ENCODE data around the gene PLAC8.
"Not testable (repeated sequence)": the region's sequence is repeated elsewhere in the genome, so short reads cannot be mapped to it uniquely, and the experiment has no call there.

The PLAC8 gene, protein sequence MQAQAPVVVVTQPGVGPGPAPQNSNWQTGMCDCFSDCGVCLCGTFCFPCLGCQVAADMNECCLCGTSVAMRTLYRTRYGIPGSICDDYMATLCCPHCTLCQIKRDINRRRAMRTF

DNA sequence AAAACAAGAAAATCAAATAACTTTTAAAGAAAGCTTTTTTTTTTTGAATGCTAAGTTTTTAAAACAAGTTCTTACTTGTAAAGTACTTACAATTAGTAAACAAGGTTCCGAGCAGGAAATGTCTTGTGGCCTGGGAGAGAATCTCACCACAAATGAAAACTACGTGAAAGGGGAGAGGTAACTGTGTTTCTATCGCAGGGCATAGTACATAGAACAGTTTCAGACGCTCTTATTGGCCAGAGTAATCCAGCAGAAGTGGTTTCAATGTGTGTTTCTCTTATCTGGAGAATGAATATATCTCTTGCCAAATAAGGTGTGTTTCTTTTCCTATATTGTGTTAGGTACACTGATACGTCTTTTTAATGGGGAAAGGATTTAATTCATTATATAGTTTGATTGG lies at the start of gene PLAC8:
TSS of gene PLAC8 (minus strand) at position 154 of the 400 bp plus-strand sequence. CDS start 6,808 bp downstream, outside the sequence.
- no peak for DNase-seq (ENCODE audit: low spot score)

DNA sequence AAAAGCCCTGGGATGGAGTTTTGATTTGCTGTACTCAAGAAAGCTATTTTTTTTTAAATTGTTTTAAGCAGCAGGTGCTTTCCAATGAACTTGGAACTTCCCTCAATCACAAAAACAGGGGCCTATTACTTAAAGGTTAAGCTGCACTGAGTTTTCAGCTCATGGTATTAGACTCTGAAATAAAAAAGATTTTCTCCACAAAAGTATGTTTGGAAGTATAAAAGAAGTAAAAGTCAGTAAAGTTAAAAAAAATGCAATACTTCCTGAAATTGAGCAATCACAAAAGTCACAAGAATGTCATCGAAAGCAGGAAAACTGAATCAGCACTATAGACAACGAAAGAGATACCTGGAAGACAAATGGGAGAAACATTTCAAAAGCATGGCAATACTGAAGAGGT lies 38.9 kb upstream of the PLAC8 start:
- DNase-seq (ENCODE audit: low spot score): no peak

DNA sequence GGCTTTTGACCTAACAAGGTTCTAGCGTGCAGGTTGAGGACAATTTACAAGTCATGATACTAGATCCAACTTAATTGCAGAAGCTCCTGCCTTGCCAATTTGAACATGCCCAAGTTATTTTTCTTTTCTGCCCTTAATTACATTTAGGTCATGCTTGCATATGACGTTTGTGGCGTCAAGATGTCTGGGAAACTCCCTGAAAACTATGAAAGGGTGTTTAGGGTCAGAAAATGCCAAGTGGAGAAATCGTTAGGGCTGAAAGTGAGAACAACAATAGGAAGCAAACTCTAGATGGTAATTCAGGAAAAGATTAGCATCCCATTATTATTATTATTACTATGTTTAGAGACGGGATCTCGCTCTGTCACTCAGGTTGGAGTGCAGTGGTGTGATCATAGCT lies 38.2 kb upstream of the PLAC8 start:
- no peak for DNase-seq (ENCODE audit: low spot score)

GRCh38 chr4:83151651-83152050 lies 37.1 kb upstream of the PLAC8 start:
- no peak for DNase-seq (ENCODE audit: low spot score)

GRCh38 chr4:83150653-83151330 lies 36.3 kb upstream of the PLAC8 start:
- no peak for DNase-seq (ENCODE audit: low spot score)

GRCh38 chr4:83149865-83150652 lies 35.5 kb upstream of the PLAC8 start:
- DNase-seq (ENCODE audit: low spot score): no peak

GRCh38 chr4:83146841-83147240 lies 32.3 kb upstream of the PLAC8 start:
- DNase-seq (ENCODE audit: low spot score): no peak

DNA sequence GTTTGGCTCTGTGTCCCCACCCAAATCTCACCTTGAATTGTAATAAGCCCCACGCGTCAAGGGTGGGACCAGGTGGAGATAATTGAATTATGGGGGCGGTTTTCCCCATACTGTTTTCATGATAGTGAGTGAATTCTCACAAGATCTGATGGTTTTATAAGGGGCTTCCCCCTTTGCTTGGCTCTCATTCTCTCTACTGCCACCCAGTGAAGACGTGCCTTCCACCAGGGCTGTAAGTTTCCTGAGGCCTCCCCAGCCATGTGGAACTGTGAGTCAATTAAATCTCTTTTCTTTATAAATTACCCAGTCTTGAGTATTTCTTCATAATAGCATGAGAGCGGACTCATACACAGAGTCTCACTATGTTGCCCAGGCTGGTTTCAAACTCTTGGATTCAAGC lies 31.2 kb upstream of the PLAC8 start:
- DNase-seq (ENCODE audit: low spot score): not testable (repeated sequence)

- no peak for DNase-seq (ENCODE audit: low spot score)
Measured at GRCh38 chr4:83139514-83140156, 25.1 kb upstream of the PLAC8 start.

DNA sequence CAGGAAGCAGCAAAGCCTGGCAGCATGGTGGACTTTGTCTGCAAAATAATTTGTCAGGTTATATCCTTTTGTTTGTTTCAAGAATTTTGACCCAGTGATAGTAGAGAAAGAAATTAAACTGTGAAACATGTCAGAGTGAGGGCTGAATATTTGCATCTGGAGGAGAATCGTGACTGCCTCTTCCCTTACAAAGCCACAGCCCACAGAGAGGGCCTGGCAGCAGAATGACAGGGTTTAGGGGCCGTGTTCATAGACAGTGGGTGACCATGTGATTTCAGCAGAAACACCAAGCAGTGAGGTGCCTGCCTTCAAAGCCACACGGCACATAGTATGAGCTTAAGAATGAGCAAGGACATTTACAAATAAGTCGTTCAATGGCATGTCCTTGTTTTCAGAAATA lies 24.4 kb upstream of the PLAC8 start:
- no peak for DNase-seq (ENCODE audit: low spot score)

DNA sequence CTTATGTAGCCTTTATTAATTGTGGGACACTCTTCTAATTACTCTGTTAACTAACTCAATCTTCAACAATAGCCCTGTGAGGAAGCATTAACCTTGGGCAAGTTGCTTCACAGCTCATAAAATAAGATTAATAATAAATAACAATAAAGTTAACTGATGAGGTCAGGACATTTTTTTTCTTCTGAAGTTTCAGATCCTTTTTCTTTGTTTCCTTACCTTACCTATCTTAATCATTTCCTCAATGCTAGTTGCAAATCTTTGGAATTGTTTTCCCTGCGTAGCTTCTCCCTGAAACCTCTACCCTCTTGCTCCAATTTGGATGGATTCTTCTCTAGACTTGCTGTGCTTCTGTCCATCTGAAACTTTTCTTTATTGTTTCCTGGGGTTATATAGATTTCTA lies 17.5 kb upstream of the PLAC8 start:
- DNase-seq (ENCODE audit: low spot score): no peak

GRCh38 chr4:83129264-83129663 lies 14.7 kb upstream of the PLAC8 start:
- DNase-seq (ENCODE audit: low spot score): no peak

- peak; percentile 84 for DNase-seq (ENCODE audit: low spot score)
Measured at GRCh38 chr4:83128240-83128929, 13.9 kb upstream of the PLAC8 start.

- DNase-seq (ENCODE audit: low spot score): no peak
Measured at GRCh38 chr4:83125738-83126141, 11.2 kb upstream of the PLAC8 start.

DNA sequence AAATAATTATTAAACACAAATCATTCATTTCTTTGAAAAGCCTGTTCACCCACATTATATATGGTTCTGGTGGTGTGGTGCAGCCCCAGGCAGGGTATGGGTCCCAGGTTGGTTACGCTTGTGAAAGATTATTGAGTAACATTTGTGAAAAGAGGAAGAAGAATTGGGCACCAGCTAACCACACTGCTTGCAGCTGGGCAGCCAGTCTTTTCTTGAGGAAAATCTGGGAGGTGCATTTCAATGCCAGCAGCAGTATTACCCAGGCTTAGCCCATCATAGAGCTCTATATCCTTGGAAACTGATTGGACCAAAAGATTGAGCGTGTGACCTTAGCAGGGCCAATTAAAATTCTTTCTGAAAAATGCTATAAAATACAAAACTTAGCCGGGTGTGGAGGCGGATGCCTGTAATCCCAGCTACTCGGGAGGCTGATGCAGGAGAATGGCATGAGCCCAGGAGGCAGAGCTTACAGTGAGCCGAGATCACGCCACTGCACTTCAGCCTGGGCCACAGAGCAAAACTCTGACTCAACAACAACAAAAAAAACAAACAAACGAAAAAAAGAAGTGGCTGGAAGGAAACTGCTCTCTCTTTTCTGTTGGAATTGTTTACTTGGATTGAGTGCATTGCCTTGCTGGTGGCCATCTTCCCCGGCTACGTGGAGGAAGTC lies 9.7 kb upstream of the PLAC8 start:
- no peak for DNase-seq (ENCODE audit: low spot score)

DNA sequence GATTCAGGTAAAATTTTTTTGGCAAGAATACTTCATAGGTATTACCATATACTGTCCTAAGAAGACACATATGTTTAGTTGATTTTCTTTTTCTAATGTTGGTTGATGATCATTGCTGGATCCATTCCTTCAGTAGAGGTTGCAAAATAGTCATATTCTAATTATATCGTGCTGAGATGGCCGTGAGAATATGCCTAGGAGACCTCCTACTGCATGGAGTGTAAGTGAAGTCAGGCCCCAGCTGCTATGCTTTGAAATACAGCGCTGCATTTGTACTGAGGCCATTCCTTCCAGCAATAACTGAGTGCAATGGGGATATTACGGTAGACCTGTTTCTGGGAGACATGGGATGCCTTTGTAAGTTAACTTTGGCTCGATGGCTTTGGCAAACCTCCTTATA lies 6.7 kb upstream of the PLAC8 start:
- DNase-seq (ENCODE audit: low spot score): no peak

- peak; percentile 28 for DNase-seq (ENCODE audit: low spot score)
Measured at GRCh38 chr4:83118869-83119268, 4.3 kb upstream of the PLAC8 start.

DNA sequence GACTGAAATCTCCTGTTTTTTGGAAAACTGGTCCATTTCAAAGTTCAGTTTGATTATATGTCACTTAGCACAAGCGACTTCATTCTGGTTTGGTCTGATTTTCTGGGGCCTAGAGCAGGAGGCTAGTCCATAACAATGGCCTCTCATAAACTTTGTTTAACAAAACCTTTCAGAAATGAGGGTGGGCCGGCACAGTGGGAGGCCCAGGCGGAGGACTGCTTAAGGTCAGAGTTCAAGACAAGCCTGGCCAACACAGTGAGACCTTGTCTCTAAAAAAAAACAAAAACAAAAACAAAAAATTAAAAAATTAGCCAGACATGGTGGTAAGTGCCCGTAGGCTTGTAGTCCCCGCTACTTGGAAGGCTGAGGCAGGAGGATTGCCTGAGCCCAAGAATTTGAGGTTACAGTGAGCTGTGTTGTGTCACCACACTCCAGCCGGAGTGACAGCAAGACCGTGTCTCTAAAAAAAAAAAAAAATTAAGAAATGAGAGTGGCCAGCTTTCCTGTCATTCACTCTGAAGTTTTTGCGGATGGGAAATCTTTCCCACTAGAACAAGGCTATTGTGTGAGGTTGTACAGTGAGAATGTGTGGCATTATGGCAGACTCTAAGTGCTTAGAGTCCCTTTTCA lies 1.2 kb upstream of the PLAC8 start:
- DNase-seq (ENCODE audit: low spot score): no peak

DNA sequence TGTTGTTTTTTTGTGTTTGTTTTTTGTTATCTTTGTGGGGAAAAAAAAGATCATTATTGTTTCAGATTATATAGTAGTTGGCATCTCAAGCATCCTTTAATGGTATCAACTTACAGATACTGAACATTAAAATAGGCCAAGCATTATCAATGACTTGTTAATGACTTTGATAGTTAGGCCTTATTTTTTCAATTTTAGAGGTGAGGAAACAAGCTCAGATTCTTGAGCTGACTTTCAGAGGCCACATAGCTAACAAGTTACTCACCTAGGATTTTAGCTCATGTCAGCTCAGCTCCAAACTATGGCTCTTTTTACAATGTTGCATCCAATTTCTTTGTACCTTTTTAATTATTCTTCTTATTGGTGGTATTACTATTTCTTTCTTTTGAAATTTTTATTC lies 471 bp upstream of the PLAC8 start:
- peak; percentile 42 for DNase-seq (ENCODE audit: low spot score)

- no peak for DNase-seq (ENCODE audit: low spot score)
Measured at GRCh38 chr4:83113429-83113786, 1.1 kb downstream of the PLAC8 start.

DNA sequence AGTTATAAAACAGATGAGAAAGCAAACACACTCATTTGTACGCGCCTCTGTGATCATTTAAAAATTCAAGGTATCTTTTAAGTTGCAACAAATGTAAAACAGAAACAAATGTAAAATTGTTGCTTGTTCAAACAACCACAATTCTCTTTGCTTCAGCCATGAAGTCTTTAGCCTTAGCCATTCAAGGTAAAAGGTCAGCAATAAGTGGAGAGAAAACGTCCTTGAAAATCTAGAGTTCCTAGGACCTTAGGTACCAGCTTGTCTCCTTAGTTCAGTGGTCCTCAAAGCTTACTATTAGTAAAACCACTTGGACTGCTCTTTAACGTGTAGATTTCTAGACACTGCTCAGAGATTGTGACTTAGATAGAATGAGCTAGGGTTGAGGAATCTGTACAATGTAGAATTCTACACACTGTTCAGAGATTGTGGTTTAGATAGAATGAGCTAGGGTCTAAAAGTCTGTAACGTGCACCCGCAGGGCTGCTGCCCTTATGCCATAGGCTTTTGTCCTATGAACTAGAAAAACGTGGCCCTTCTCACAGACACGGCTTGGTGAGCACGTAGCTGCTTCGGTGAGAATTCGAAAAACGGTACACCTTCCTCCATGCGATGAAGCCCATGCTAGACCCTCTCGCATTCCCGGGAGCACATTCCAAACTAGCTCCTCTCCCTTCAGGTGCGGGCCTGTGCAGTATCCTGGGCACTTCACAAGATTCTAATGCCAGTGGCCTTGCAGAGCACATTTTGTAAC lies 1.7 kb downstream of the PLAC8 start:
- DNase-seq (ENCODE audit: low spot score): no peak
